Measurements from ENCODE around the gene TARDBP.
A peak's percentile ranks its signal among the peaks of the same experiment; 100 is the strongest.
"Not testable (repeated sequence)": the region's sequence is repeated elsewhere in the genome, so short reads cannot be mapped to it uniquely, and the experiment has no call there.

TARDBP gene

DNA sequence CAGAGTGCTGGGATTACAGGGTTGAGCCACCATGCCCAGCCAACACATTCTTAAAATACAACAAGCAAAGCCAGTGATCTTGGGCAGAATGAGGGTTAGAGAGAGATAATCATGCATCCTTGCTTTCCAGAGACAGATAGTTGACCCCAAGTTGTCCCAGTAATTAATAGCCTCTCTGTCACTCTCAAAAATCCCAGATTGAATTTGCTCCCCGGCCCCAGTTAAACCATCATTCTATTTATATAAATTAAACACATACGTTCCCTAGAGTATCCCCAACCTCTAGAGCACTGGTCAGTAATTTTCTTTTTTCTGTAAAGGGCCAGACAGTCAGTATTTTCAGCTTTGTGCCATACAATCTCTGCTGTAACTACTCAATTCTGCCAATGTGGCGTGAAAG, 16.4 kb upstream of the TARDBP start:
- no peak for DNase-seq

DNA sequence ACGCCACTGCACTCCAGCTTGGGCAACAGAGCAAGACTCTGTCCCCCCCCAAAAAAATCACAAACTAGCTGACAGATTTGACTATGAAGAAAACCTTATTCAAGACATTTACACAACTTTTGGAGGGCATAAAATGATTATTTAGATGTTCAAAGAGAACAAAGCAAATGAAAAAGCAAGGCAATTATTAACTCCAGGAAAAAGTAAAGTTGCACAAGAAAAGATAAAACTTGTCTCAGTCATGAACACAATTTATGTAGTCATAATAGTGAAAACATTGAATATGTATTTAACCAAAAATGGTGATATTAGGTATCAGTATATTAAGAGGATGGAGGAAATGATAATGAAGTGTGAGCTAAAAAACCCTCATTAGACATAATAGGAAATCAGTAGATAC, 11.9 kb upstream of the TARDBP start:
- no peak for DNase-seq

DNA sequence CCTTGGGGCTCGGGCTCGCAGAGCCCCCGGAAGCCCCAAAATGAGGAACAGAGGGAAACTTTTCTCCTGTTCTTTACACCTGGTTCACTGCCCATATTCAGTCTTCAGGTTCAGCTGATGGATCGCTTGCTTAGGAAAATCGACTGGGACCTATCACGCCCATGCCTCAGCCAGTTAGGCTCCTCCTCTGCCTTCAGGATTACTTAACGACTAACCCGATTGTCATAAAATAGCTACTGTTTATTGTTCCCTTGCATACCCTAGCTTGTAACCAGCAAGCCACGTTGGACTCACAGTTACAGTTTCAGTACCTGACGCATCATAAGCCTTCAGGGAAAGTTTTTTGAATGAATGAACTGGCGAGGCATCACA, 692 bp downstream of the TARDBP start:
- peak; percentile 9 to 48 for DNase-seq

DNA sequence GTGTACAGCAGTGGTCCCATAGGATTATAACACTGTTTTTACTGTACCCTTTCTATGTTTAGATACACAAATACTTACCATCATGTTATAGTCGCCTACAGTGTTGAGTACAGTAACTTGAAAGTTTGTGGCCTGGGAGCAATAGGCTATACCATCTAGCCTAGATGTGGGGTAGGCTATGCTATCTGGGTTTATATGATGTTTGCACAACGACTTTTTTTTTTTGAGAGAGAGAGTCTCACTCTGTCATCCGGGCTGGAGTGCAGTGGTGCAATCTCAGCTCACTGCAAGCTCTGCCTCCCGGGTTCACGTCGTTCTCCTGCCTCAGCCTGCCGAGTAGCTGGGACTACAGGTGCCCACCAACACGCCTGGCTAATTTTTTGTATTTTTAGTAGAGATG, 6.9 kb downstream of the TARDBP start:
- DNase-seq = not testable (repeated sequence)

DNA sequence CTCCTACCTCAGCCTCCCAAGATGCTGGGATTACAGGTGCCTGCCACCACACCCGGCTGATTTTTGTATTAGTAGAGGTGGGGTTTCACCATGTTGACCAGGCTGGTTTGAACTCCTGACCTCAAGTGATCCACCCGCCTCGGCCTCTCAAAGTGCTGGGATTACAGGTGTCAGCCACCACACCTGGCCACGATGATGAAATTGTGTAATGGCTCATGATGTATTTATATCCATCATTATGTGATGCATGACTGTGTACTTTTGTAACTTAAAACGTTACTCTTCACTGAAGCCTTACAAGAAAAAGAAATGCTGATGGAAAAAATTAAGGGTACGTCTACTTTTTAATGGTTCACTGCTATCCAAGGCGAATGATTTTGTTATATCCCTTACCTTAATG, 7.5 kb downstream of the TARDBP start:
- no peak for DNase-seq

DNA sequence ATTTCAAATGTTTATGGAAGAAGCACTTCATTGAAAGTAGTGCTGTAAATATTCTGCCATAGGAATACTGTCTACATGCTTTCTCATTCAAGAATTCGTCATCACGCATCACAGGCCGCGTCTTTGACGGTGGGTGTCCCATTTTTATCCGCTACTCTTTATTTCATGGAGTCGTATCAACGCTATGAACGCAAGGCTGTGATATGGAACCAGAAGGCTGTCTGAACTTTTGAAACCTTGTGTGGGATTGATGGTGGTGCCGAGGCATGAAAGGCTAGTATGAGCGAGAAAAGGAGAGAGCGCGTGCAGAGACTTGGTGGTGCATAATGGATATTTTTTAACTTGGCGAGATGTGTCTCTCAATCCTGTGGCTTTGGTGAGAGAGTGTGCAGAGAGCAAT, 10.7 kb downstream of the TARDBP start:
- no peak for DNase-seq

DNA sequence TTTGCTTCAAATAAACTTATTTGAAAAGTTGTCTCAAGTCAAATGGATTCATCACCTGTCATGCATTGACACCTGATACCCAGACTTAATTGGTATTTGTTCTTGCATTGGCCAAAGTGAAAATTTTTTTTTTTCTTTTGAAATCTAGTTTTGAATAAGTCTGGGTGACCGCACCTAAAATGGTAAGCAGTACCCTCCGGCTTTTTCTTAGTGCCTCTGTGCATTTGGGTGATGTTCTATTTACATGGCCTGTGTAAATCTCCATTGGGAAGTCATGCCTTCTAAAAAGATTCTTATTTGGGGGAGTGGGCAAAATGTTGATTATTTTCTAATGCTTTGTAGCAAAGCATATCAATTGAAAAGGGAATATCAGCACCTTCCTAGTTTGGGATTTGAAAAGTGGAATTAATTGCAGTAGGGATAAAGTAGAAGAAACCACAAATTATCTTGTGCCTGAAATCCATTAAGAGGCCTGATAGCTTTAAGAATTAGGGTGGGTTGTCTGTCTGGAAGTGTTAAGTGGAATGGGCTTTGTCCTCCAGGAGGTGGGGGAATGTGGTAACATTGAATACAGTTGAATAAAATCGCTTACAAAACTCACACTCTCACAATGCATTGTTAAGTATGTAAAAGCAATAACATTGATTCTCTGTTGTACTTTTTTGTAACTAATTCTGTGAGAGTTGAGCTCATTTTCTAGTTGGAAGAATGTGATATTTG, 11.9 kb downstream of the TARDBP start:
- no peak for DNase-seq

DNA sequence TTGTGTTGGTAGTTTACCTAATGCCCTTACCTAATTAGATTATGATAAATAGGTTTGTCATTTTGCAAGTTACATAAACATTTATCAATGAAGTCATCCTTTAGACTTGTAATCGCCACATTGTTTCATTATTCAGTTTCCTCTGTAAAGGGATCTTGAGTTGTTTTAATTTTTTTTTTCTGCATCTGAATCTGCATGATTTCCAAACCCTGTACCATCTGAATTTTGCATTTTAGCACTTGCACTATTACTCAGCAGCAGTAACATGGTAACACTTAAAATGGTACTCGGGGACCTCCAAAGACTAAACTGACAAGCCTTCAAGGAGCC, 12.4 kb downstream of the TARDBP start:
- DNase-seq = no peak

DNA sequence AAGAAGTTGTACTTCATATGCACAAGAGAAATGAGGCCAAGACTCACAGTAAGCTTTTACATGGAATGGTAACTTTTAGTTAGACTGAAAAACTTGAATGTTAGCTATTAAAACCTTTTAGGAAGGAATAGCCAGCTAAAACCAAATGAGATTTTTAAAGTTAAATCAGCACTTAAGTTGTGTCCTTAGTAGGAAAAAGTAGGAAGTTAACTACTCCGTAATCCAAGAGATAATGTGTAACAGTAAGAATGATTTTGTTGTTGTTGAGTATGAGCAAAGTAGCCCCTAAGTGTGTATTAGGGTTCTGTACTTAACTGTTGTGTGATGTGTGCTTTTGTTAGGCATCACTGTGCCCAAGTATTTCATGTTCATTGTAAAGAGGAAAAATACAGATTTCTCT, 13.2 kb downstream of the TARDBP start:
- no peak for DNase-seq

DNA sequence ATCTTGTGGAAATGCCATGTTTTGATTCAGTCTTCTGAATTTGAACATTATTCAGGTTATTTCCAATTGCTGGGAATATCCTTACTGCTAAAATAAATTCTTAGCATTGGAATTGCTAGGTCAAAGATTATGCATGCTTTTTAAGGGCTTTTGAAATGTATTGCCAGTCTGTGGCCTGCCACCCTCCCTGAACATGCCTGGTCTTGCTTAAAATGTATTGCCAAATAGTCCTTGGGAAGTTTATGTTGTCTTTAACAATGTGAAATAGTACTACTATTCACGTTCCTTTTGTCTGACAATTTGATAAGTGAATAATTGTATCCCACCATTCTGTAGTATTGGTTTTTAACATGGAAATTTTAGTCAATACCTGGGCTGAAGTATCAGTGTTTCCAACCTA, 13.6 kb downstream of the TARDBP start:
- DNase-seq = no peak

DNA sequence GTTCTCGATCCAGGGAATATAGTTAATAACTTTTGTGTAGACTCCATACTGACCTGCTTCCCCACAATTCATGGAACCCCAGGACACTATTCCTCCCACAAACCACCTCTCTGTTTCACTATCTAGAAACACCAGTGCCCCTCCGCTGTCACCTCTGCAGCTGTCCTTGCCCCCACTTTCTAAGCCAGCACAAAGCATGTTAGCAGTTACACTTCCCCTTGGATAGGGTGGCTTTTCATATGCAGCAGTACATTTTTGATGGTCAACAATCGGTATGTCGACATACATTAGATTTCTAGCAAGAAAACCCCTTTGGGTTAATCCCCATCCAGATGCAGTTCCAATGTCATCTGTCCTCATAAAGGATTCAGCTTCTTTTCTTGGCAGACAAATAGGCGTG, 14.4 kb downstream of the TARDBP start:
- no peak for DNase-seq

DNA sequence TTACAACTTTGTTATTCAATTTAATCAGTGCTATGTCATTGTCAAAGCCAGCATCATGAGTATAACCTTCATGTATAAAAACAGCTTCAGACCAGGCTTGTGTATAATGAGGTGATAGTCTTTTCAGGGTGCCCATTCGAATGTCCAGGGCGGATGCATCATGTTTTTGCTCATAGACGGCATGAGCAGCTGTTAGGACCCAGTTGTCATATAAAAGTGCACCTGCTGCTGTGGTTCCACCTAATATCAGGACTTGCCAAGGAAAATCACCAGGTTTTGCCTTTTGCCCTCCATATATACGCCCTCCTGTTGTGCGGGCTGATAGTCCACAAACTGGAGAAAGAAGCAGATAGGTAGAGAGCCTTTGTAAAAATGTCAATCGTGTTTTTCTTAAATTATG, 14.9 kb downstream of the TARDBP start:
- DNase-seq = no peak

DNA sequence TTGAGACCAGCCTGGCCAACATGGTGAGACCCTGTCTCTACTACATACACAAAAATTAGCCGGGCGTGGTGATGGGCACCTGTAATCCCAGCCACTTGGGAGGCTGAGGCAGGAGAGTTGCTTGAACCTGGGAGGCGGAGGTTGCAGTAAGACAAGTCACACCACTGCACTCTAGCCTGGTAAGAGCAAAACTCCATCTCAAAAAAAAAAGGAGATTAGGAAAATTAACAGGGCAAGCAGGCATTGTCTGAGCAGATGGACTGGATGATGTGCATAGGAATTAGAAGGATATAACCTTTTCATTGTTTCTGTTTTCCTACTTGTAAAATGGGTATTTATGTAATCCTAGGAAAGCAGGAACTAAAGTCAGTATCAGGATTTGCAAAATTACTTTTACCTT, 15.6 kb downstream of the TARDBP start:
- no peak for DNase-seq

DNA sequence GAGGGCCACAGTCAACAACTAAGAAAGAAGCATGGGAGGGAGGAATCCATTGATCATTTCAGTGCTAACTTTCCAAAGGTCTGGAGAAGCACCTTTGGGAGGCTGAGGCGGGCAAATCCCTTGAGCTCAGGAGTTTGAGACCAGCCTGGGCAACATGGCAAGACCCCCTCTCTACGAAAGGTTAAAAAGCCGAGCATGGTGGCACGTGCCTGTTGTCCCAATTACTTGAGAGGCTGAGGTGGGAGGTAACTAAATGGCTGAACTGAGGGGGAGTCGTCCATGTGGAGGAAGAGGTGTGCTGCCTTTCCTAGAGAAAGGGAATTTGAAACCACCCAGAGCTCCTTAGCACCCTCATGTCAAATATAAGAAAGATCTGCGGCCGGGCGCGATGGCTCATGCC, 18.4 kb downstream of the TARDBP start:
- no peak for DNase-seq

DNA sequence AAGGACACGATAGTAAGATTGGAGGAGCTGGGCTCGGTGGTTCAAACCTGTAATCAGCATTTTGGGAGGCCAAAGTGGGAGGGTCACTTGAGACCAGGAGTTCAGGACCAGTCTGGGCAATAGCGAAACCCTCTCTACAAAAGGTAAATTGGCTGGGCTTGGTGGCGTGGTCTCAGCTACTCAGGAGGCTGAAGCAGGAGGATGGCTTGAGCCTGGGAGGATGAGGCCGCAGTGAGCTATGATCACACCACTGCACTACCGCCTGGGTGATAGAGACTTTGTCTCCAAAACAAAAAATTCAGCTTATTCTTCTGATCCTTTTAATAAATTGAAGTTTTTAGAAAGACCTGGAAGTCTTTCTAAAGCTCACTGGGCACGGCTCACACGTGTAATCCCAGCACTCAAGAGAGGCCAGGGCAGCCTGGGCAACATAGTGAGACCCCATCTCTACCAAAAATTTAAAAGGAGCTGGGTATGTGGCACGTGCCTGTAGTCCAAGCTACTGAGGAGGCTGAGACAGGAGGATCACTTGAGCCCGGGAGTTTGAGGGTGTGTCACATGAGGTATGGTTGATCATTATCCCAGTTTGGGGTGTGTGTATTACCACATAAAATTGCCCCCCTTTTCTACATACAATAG, 19.3 kb downstream of the TARDBP start:
- no peak for DNase-seq

DNA sequence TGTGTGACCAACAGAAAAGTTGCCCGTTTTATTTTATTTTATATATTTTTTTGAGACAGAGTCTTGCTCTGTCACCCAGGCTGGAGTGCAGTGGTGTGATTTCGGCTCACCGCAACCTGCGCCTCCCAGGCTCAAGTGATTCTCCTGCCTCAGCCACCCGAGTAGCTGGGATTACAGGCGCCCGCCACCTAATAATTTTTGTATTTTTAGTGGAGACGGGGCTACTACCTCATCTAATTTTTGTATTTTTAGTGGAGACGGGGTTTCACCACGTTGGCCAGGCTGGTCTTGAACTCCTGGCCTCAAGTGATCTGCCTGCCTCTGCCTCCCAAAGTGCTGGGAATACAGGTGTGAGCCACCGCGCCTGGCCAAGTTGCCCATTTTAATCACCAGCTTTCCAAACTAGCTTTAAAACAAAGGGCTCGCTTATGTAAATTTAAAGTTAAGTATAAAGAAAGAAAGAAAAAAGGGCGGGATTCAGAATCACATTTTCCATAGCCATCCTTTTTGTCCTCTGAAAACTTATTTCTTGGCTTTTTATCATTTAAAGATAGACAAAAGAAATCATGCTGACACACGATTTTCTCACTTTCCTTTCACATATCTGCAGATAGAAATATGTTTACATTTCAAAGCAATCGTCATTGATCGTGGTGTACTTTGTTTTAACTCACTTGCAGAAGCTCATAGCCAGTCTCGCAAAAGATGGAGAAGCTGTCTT, 24.7 kb downstream of the TARDBP start:
- DNase-seq = not testable (repeated sequence)

DNA sequence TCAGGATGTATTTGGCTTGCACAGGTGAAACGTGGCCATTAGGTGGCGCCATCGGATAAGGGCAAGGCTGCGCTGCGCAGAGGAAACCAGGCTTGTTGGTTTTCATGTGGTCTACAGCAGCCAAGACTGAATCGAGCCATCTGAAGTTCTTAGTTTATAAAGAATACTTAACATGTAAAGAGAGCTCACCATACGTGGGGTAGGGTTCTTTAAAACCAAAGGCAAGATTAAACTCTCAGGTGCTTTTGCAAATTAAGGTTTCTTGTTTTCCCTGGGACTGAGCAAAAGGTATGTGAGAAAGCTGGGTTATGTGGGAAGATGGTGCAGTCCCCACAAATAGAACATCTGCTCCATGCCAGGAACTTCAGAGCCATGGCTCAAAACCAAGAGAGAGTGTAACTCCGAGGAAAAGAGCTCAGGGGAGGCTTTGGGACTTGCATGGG, 25.3 kb downstream of the TARDBP start:
- DNase-seq = peak in 1 of 2 experiments; percentile 69

DNA sequence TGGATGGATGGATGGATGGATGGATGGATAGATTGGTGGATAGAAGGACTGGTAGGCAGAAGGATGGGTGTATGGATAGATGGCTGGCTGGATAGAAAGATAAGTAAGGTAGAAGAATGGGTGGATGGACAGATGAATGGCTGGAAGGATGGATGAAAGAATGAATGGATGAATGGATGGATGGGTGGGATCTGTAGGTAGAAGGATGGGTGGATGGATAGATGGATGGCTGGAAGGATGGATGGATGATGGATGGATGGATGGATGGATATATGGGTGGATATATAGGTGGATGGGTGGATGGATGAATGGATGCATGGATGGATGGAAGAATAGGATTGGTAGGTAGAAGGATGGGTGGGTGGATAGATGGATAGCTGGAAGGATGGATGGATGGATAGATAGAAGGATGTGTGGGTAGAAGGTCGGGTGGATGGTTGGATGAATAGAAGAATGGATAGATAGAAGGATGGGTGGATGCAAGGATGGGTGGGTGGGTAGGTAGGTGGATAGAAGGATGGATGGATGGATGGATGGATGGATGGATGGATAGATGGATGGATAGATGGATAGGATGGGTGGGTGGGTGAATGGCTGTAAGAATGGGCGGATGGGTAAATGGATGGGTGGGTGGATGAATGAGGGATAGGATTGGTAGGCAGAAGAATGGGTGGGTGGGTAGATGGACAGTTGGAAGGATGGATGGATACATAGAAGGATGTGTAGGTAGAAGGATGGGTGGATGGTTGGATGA, 27.1 kb downstream of the TARDBP start:
- DNase-seq = no peak

DNA sequence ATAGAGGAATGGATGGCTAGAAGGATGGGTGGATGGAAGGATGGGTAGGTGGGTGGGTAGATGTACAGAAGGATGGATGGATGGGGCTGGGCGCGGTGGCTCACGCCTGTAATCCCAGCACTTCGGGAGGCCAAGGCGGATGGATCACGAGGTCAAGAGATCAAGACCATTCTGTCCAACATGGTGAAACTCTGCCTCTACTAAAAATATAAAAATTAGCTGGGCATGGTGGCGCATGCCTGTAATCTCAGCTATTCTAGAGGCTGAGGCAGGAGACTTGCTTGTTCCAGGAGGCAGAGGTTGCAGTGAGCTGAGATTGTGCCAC, 27.6 kb downstream of the TARDBP start:
- not testable (repeated sequence) for DNase-seq

DNA sequence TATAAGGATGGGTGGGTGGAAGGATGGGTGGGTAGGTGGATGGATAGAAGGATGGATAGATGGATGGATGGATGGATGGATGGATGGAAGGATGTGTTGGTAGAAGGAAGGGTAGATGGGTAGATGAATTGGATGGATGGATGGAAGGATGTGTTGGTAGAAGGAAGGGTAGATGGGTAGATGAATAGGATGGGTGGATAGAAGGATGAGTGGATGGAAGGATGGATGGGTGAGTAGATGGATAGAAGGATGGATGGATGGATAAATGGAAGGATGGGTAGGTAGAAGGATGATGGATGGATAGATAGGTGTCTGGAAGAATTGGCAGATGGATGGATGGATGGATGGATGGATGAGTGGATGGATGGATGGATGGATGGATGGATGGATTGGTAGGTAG, 28.6 kb downstream of the TARDBP start:
- DNase-seq = no peak

DNA sequence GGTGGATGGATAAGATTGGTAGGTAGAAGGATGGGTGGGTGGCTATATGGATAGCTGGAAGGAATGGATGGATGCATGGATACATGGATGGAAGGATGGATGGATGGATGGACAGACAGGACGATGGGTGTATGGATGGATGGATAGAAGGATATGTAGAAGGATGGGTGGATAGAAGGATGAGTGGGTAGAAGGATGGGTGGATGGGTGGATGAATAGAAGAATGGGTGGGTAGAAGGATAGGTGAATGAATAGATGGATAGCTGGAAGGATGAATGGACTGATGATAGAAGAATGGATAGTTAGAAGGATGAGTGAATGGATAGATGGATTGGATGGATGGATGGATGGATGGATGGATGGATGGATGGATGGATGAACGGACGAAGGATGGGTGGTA, 29.6 kb downstream of the TARDBP start:
- DNase-seq = no peak

DNA sequence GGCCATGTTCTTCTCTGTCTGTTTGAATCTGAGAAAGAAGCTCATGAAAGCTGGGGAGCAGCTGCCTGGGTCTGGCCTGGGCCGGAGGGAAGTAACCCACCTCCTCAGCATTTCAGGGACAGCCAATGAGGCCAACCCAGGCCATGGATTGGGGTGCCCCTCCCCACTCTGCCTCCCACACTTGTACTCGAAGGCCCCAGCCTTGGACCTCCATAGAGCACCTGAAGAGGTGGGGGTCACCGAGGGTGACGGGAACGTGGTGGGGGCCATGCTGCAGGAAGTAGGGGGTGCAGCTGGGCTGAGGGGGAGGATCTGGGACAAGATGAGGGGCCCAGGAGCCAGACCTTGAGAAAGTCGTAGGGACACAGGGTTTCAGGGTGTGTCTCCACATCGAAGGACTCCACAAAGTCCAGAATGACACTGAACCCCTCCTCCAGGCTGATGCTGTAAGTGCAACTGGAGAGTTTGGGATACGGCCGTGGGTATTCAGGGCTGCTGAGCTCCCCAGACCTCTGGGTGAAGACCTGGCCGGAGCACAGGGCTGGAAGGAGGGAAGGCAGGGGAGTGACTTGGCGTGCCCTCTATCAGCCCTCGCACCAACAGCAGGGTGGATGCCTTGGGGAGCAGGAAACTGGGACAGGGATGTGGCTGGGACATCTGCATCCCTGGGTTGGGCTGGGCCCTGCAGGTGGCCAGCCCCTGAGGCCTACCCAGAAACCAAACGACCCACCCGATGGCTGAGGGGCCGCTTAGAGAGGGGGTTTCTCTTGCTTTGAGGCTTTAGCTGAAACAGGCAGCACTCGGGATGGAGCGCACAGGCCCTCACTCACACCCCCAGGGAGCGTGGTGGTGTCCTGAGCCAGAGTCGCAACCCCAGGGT, 30.8 kb downstream of the TARDBP start:
- no peak for DNase-seq

Measured in SW 1271 (cell line).